ENCODE measurements around the gene KRT77.

Gene KRT77

GRCh38 chr12:52692254-52692653, 11.1 kb downstream of the KRT77 start:
- no CpG with 5 or more reads among the region's 8 CpGs for WGBS, 2 donors (ENCODE audit: extremely low coverage in 2 of 2, insufficient read length in 2 of 2, insufficient replicate concordance in 1 of 2)
- H2AK5ac ChIP-seq (ENCODE audit: low read depth, low read length): peak overlapping the region; percentile 51
- no peak overlapping the region for H2AFZ ChIP-seq (ENCODE audit: low read length)

GRCh38 chr12:52691841-52692150, 11.5 kb downstream of the KRT77 start:
- DNase-seq (ENCODE audit: low spot score): no peak
- Histone ChIP-seq H2BK12ac (ENCODE audit: low read length) (no peak overlapping the region), H3K4me1 (ENCODE audit: control insufficient read depth in 2 of 2, insufficient read depth in 1 of 2, low read depth in 1 of 2, low read length in 2 of 2) (peaks cover 0 to 13% of the 10 kb centered on the region in 2 donors), H2AFZ (ENCODE audit: low read length) (no peak overlapping the region), H4K91ac (ENCODE audit: low read depth, low read length, poor library complexity) (no peak overlapping the region), H3K27ac (replicated peaks; ENCODE audit: low read length) (no peak overlapping the region), H3K27me3 (ENCODE audit: control insufficient read depth in 3 of 3, insufficient read depth in 3 of 3, low read depth in 1 of 3, low read length in 3 of 3) (peaks cover 0 to 44% (median 10%) of the 10 kb centered on the region in 3 experiments), H2BK5ac (ENCODE audit: low read length) (no peak overlapping the region), H3K9ac (ENCODE audit: low read depth, low read length, poor library complexity) (no peak overlapping the region), H2AK5ac (ENCODE audit: low read depth, low read length) (no peak overlapping the region), H3K4ac (ENCODE audit: low read length) (no peak overlapping the region), H4K8ac (ENCODE audit: low read depth, low read length) (no peak overlapping the region), H3K4me2 (ENCODE audit: insufficient read depth, low read length, poor library complexity, severe bottlenecking) (no peak overlapping the region), H3K23ac (ENCODE audit: low read depth, low read length, poor library complexity) (no peak overlapping the region), H3K79me1 (ENCODE audit: low read depth, low read length) (no peaks in the 10 kb centered on the region), H2BK120ac (ENCODE audit: low read depth, low read length) (no peak overlapping the region), H2BK15ac (ENCODE audit: low read length) (no peak overlapping the region), H3K4me3 (ENCODE audit: low read length in 2 of 2) (no peak overlapping the region), H3K36me3 (replicated peaks in 1 of 2; ENCODE audit: control insufficient read depth in 2 of 2, insufficient read depth in 2 of 2, low read length in 2 of 2) (no peaks in the 10 kb centered on the region), H3K18ac (ENCODE audit: low read length) (no peak overlapping the region), H3K9me3 (replicated peaks in 1 of 2; ENCODE audit: control insufficient read depth in 2 of 2, insufficient read depth in 1 of 2, low read depth in 1 of 2, low read length in 2 of 2) (no peaks in the 10 kb centered on the region), H3K14ac (ENCODE audit: low read length) (no peak overlapping the region)
- no CpG with 5 or more reads among the region's 2 CpGs for WGBS, 2 donors (ENCODE audit: extremely low coverage in 2 of 2, insufficient read length in 2 of 2, insufficient replicate concordance in 1 of 2)

More at GRCh38 chr12:52692254-52692653, 11.1 kb downstream of the KRT77 start:
- Histone ChIP-seq H3K4me2 (ENCODE audit: insufficient read depth, low read length, poor library complexity, severe bottlenecking) (no peak overlapping the region), H3K79me1 (ENCODE audit: low read depth, low read length) (no peaks in the 10 kb centered on the region), H2BK12ac (ENCODE audit: low read length) (no peak overlapping the region), H2BK15ac (ENCODE audit: low read length) (peak overlapping the region; percentile 72), H4K8ac (ENCODE audit: low read depth, low read length) (no peak overlapping the region), H4K91ac (ENCODE audit: low read depth, low read length, poor library complexity) (no peak overlapping the region), H3K18ac (ENCODE audit: low read length) (peak overlapping the region; percentile 54), H3K36me3 (replicated peaks in 1 of 2; ENCODE audit: control insufficient read depth in 2 of 2, insufficient read depth in 2 of 2, low read length in 2 of 2) (no peaks in the 10 kb centered on the region), H3K9ac (ENCODE audit: low read depth, low read length, poor library complexity) (no peak overlapping the region), H3K9me3 (replicated peaks in 1 of 2; ENCODE audit: control insufficient read depth in 2 of 2, insufficient read depth in 1 of 2, low read depth in 1 of 2, low read length in 2 of 2) (no peaks in the 10 kb centered on the region), H3K23ac (ENCODE audit: low read depth, low read length, poor library complexity) (no peak overlapping the region), H3K4me3 (ENCODE audit: low read length in 2 of 2) (no peak overlapping the region), H2BK5ac (ENCODE audit: low read length) (no peak overlapping the region), H3K4me1 (ENCODE audit: control insufficient read depth in 2 of 2, insufficient read depth in 1 of 2, low read depth in 1 of 2, low read length in 2 of 2) (peaks cover 0 to 13% of the 10 kb centered on the region in 2 donors), H3K4ac (ENCODE audit: low read length) (no peak overlapping the region), H2BK120ac (ENCODE audit: low read depth, low read length) (no peak overlapping the region), H3K27ac (replicated peaks; ENCODE audit: low read length) (no peak overlapping the region), H3K14ac (ENCODE audit: low read length) (no peak overlapping the region), H3K27me3 (ENCODE audit: control insufficient read depth in 3 of 3, insufficient read depth in 3 of 3, low read depth in 1 of 3, low read length in 3 of 3) (peaks cover 0 to 44% (median 10%) of the 10 kb centered on the region in 3 experiments)
- no peak for DNase-seq (ENCODE audit: low spot score)

GRCh38 chr12:52691076-52691840, 12.1 kb downstream of the KRT77 start:
- H2BK15ac ChIP-seq (ENCODE audit: low read length): peak overlapping the region; percentile 57
- H3K4me1 ChIP-seq (ENCODE audit: control insufficient read depth in 2 of 2, insufficient read depth in 1 of 2, low read depth in 1 of 2, low read length in 2 of 2): peaks cover 0 to 13% of the 10 kb centered on the region in 2 donors
- H2BK5ac ChIP-seq (ENCODE audit: low read length): peak overlapping the region; percentile 20
- H3K23ac ChIP-seq (ENCODE audit: low read depth, low read length, poor library complexity): peak overlapping the region; percentile 31
- H3K9me3 ChIP-seq (replicated peaks in 1 of 2; ENCODE audit: control insufficient read depth in 2 of 2, insufficient read depth in 1 of 2, low read depth in 1 of 2, low read length in 2 of 2): no peaks in the 10 kb centered on the region
- peaks cover 0 to 44% (median 10%) of the 10 kb centered on the region in 3 experiments for H3K27me3 ChIP-seq (ENCODE audit: control insufficient read depth in 3 of 3, insufficient read depth in 3 of 3, low read depth in 1 of 3, low read length in 3 of 3)
- no peak overlapping the region for H3K27ac ChIP-seq (replicated peaks; ENCODE audit: low read length)
- peak overlapping the region; percentile 81 for H3K4me2 ChIP-seq (ENCODE audit: insufficient read depth, low read length, poor library complexity, severe bottlenecking)
- no peak overlapping the region for H4K8ac ChIP-seq (ENCODE audit: low read depth, low read length)
- no peak overlapping the region for H2BK120ac ChIP-seq (ENCODE audit: low read depth, low read length)
- H4K91ac ChIP-seq (ENCODE audit: low read depth, low read length, poor library complexity): no peak overlapping the region
- WGBS, 2 donors (ENCODE audit: extremely low coverage in 2 of 2, insufficient read length in 2 of 2, insufficient replicate concordance in 1 of 2): no CpG with 5 or more reads among the region's 45 CpGs
- H2BK12ac ChIP-seq (ENCODE audit: low read length): peak overlapping the region; percentile 92
- H2AK5ac ChIP-seq (ENCODE audit: low read depth, low read length): no peak overlapping the region
- no peaks in the 10 kb centered on the region for H3K36me3 ChIP-seq (replicated peaks in 1 of 2; ENCODE audit: control insufficient read depth in 2 of 2, insufficient read depth in 2 of 2, low read length in 2 of 2)
- no peaks in the 10 kb centered on the region for H3K79me1 ChIP-seq (ENCODE audit: low read depth, low read length)
- H3K4ac ChIP-seq (ENCODE audit: low read length): no peak overlapping the region
- H3K18ac ChIP-seq (ENCODE audit: low read length): peak overlapping the region; percentile 91
- peak overlapping the region; percentile 56 for H3K9ac ChIP-seq (ENCODE audit: low read depth, low read length, poor library complexity)
- no peak overlapping the region for H3K14ac ChIP-seq (ENCODE audit: low read length)
- peak overlapping the region; percentile 61 for H2AFZ ChIP-seq (ENCODE audit: low read length)
- H3K4me3 ChIP-seq (ENCODE audit: low read length in 2 of 2): peak overlapping the region in 1 of 2 donors; percentile 73
- no peak for DNase-seq (ENCODE audit: low spot score)

GRCh38 chr12:52690351-52691075, 12.8 kb downstream of the KRT77 start:
- Histone ChIP-seq H3K23ac (ENCODE audit: low read depth, low read length, poor library complexity) (no peak overlapping the region), H2BK12ac (ENCODE audit: low read length) (no peak overlapping the region), H3K79me1 (ENCODE audit: low read depth, low read length) (no peaks in the 10 kb centered on the region), H3K4me3 (ENCODE audit: low read length in 2 of 2) (peak overlapping the region in 1 of 2 donors; percentile 73), H3K9ac (ENCODE audit: low read depth, low read length, poor library complexity) (no peak overlapping the region), H3K4me1 (ENCODE audit: control insufficient read depth in 2 of 2, insufficient read depth in 1 of 2, low read depth in 1 of 2, low read length in 2 of 2) (peaks cover 0 to 13% of the 10 kb centered on the region in 2 donors), H3K4ac (ENCODE audit: low read length) (no peak overlapping the region), H2AK5ac (ENCODE audit: low read depth, low read length) (no peak overlapping the region), H3K27ac (replicated peaks; ENCODE audit: low read length) (no peak overlapping the region), H3K18ac (ENCODE audit: low read length) (peak overlapping the region; percentile 91), H2BK15ac (ENCODE audit: low read length) (peak overlapping the region; percentile 57), H3K36me3 (replicated peaks in 1 of 2; ENCODE audit: control insufficient read depth in 2 of 2, insufficient read depth in 2 of 2, low read length in 2 of 2) (no peaks in the 10 kb centered on the region), H3K27me3 (ENCODE audit: control insufficient read depth in 3 of 3, insufficient read depth in 3 of 3, low read depth in 1 of 3, low read length in 3 of 3) (peaks cover 0 to 48% (median 10%) of the 10 kb centered on the region in 3 experiments), H3K4me2 (ENCODE audit: insufficient read depth, low read length, poor library complexity, severe bottlenecking) (peak overlapping the region; percentile 81), H3K9me3 (replicated peaks in 1 of 2; ENCODE audit: control insufficient read depth in 2 of 2, insufficient read depth in 1 of 2, low read depth in 1 of 2, low read length in 2 of 2) (no peaks in the 10 kb centered on the region), H4K8ac (ENCODE audit: low read depth, low read length) (no peak overlapping the region), H3K14ac (ENCODE audit: low read length) (no peak overlapping the region), H2BK5ac (ENCODE audit: low read length) (peak overlapping the region; percentile 20), H2AFZ (ENCODE audit: low read length) (peak overlapping the region; percentile 61), H2BK120ac (ENCODE audit: low read depth, low read length) (no peak overlapping the region), H4K91ac (ENCODE audit: low read depth, low read length, poor library complexity) (no peak overlapping the region)
- DNase-seq (ENCODE audit: low spot score): no peak
- WGBS, 2 donors (ENCODE audit: extremely low coverage in 2 of 2, insufficient read length in 2 of 2, insufficient replicate concordance in 1 of 2): no CpG with 5 or more reads among the region's 8 CpGs

All from neuronal stem cell (in vitro differentiated cells).